GM19025 (cell line): ENCODE measurements around the gene TANGO6.
"Not testable (repeated sequence)": the region's sequence is repeated elsewhere in the genome, so short reads cannot be mapped to it uniquely, and the experiment has no call there.

ENCODE experiments used
- ATAC-seq: cut with Tn5 transposase; IDR thresholded peaks from one replicate; pipeline ENCODE4 v1.9.1; 2021; ENCODE audit warnings: mild to moderate bottlenecking, low read depth, moderate library complexity; ENCODE audit not compliant: unreplicated experiment

The TANGO6 gene

GRCh38 chr16:69048328-69049120, 205.2 kb downstream of the TANGO6 start:
- no peak for ATAC-seq

GRCh38 chr16:69049146-69049545, 205.8 kb downstream of the TANGO6 start:
- no peak for ATAC-seq

- no peak for ATAC-seq
Observed at GRCh38 chr16:69049603-69050375, 206.5 kb downstream of the TANGO6 start.

- not testable (repeated sequence) for ATAC-seq
Observed at GRCh38 chr16:69051517-69051830, 208.1 kb downstream of the TANGO6 start.

- ATAC-seq, result no peak
Observed at GRCh38 chr16:69055008-69055407, 211.7 kb downstream of the TANGO6 start.

- ATAC-seq, result no peak
Observed at GRCh38 chr16:69055980-69056379, 212.6 kb downstream of the TANGO6 start.

GRCh38 chr16:69056421-69056820, 213.1 kb downstream of the TANGO6 start:
- no peak for ATAC-seq

- no peak for ATAC-seq
Observed at GRCh38 chr16:69057400-69058378, 214.4 kb downstream of the TANGO6 start.

- ATAC-seq, result not testable (repeated sequence)
Observed at GRCh38 chr16:69063491-69063890, 220.2 kb downstream of the TANGO6 start.

- no peak for ATAC-seq
Observed at GRCh38 chr16:69064124-69064763, 220.9 kb downstream of the TANGO6 start.

- ATAC-seq, result no peak
Observed at GRCh38 chr16:69064764-69065313, 221.5 kb downstream of the TANGO6 start.

GRCh38 chr16:69069504-69069903, 226.2 kb downstream of the TANGO6 start:
- ATAC-seq, result no peak

GRCh38 chr16:69071036-69071435, 227.7 kb downstream of the TANGO6 start:
- ATAC-seq, result no peak

- no peak for ATAC-seq
Observed at GRCh38 chr16:69072640-69072974, 229.3 kb downstream of the TANGO6 start.

- no peak for ATAC-seq
Observed at GRCh38 chr16:69073181-69073702, 229.9 kb downstream of the TANGO6 start.

GRCh38 chr16:69077251-69077650, 233.9 kb downstream of the TANGO6 start:
- ATAC-seq, result no peak

GRCh38 chr16:69078073-69078472, 234.7 kb downstream of the TANGO6 start:
- ATAC-seq, result no peak

- ATAC-seq, result no peak
Observed at GRCh38 chr16:69079697-69080096, 236.4 kb downstream of the TANGO6 start.

GRCh38 chr16:69083306-69083941, 240.1 kb downstream of the TANGO6 start:
- ATAC-seq, result no peak
